NT2/D1 (cell line): ENCODE results near the gene PLCB4.

Experiments used
- DNase-seq: peaks from one replicate; pipeline ENCODE4 v3.0.0-alpha.2; 2011; ENCODE audit warnings: low read depth, low spot score
- H3K27me3 ChIP-seq: 2 replicates; pipeline ENCODE4 v1.6.0; 2011; ENCODE audit warnings: mild to moderate bottlenecking; ENCODE audit not compliant: insufficient read length, insufficient read depth
- H3K36me3 ChIP-seq: 2 replicates; pipeline ENCODE4 v1.6.1; 2011; ENCODE audit warnings: mild to moderate bottlenecking, low read length, mixed read lengths; ENCODE audit not compliant: insufficient read depth, insufficient read length
- H3K4me1 ChIP-seq: 2 replicates; pipeline ENCODE4 v1.5.1; 2011; ENCODE audit not compliant: insufficient read depth, insufficient read length
- H3K4me3 ChIP-seq: 2 replicates; pipeline ENCODE4 v1.5.1; 2011; ENCODE audit warnings: low read depth; ENCODE audit not compliant: insufficient read length
- H3K9ac ChIP-seq: 2 replicates; pipeline ENCODE4 v1.6.0; 2011; ENCODE audit warnings: low read depth; ENCODE audit not compliant: insufficient read length
- H3K9me3 ChIP-seq: 2 replicates; pipeline ENCODE4 v1.5.1; 2011; ENCODE audit warnings: mild to moderate bottlenecking, low read length; ENCODE audit not compliant: insufficient read depth
- SUZ12 ChIP-seq: IDR thresholded peaks from 2 replicates; pipeline ENCODE4 v1.6.1; 2011; ENCODE audit not compliant: insufficient read length, insufficient read depth; ENCODE audit errors: extremely low read depth
- YY1 ChIP-seq: IDR thresholded peaks from 2 replicates; pipeline ENCODE4 v1.6.1; 2011; ENCODE audit not compliant: insufficient read length, insufficient read depth
- ZNF274 ChIP-seq: IDR thresholded peaks from 2 replicates; pipeline ENCODE4 v1.6.1; 2011; ENCODE audit warnings: mild to moderate bottlenecking, low read depth, low read length

Gene PLCB4

GRCh38 chr20:9338101-9338500, 269.2 kb downstream of the PLCB4 start:
- Histone ChIP-seq H3K9ac (no peak overlapping the region), H3K9me3 (no peaks in the 10 kb centered on the region), H3K27me3 (no peaks in the 10 kb centered on the region), H3K4me3 (no peak overlapping the region), H3K4me1 (no peaks in the 10 kb centered on the region), H3K36me3 (peaks cover 6% of the 10 kb centered on the region)
- TF ChIP-seq SUZ12 = no peak
- TF ChIP-seq YY1 = no peak
- TF ChIP-seq ZNF274 = no peak
- no peak for DNase-seq

- Histone ChIP-seq H3K4me3 (no peak overlapping the region), H3K9ac (no peak overlapping the region), H3K36me3 (peaks cover 6% of the 10 kb centered on the region), H3K27me3 (no peaks in the 10 kb centered on the region), H3K9me3 (no peaks in the 10 kb centered on the region), H3K4me1 (no peaks in the 10 kb centered on the region)
- no peak for DNase-seq
- TF ChIP-seq ZNF274 = no peak
- TF ChIP-seq SUZ12 = no peak
- no peak for TF ChIP-seq YY1
Observed at GRCh38 chr20:9339708-9340107, 270.8 kb downstream of the PLCB4 start.

GRCh38 chr20:9342651-9343050, 273.8 kb downstream of the PLCB4 start:
- Histone ChIP-seq H3K36me3 (peaks cover 6% of the 10 kb centered on the region), H3K9me3 (no peaks in the 10 kb centered on the region), H3K27me3 (no peaks in the 10 kb centered on the region), H3K4me1 (no peaks in the 10 kb centered on the region), H3K4me3 (no peak overlapping the region), H3K9ac (no peak overlapping the region)
- DNase-seq = no peak
- TF ChIP-seq ZNF274 (no peak), YY1 (no peak), SUZ12 (no peak)

GRCh38 chr20:9344083-9344920, 275.4 kb downstream of the PLCB4 start:
- TF ChIP-seq ZNF274 (no peak), SUZ12 (no peak), YY1 (no peak)
- Histone ChIP-seq H3K9me3 (no peaks in the 10 kb centered on the region), H3K36me3 (peaks cover 6% of the 10 kb centered on the region), H3K4me1 (no peaks in the 10 kb centered on the region), H3K9ac (no peak overlapping the region), H3K4me3 (no peak overlapping the region), H3K27me3 (no peaks in the 10 kb centered on the region)
- DNase-seq = no peak

- Histone ChIP-seq H3K4me1 (no peaks in the 10 kb centered on the region), H3K9ac (no peak overlapping the region), H3K4me3 (no peak overlapping the region), H3K36me3 (no peaks in the 10 kb centered on the region), H3K9me3 (no peaks in the 10 kb centered on the region), H3K27me3 (no peaks in the 10 kb centered on the region)
- DNase-seq = no peak
- TF ChIP-seq YY1 = no peak
- TF ChIP-seq ZNF274 = no peak
- TF ChIP-seq SUZ12 = no peak
Observed at GRCh38 chr20:9348316-9348715, 279.4 kb downstream of the PLCB4 start.

DNA sequence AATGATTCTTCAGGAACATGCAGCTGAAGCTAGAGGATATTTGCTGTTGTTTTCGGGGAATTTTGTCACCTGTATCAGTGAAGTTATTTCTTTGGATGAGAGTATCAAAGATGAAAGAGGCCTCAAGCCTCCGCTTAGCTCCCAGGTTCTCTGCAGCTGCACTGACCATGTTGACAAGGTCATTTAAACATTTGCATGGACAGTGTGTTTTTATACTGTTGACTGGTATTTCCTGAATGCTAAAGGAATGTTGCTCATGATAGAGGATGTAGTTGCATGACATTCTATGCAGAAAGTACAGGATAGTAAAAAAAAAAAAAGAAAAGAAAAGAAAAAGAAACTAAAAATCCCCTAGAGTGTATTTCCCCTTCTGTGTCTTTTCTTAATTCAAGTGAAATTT, 279.9 kb downstream of the PLCB4 start:
- H3K9ac ChIP-seq = no peak overlapping the region
- H3K4me3 ChIP-seq = no peak overlapping the region
- H3K4me1 ChIP-seq = no peaks in the 10 kb centered on the region
- H3K27me3 ChIP-seq = no peaks in the 10 kb centered on the region
- no peak for TF ChIP-seq SUZ12
- H3K36me3 ChIP-seq = no peaks in the 10 kb centered on the region
- no peak for DNase-seq
- no peaks in the 10 kb centered on the region for H3K9me3 ChIP-seq

DNA sequence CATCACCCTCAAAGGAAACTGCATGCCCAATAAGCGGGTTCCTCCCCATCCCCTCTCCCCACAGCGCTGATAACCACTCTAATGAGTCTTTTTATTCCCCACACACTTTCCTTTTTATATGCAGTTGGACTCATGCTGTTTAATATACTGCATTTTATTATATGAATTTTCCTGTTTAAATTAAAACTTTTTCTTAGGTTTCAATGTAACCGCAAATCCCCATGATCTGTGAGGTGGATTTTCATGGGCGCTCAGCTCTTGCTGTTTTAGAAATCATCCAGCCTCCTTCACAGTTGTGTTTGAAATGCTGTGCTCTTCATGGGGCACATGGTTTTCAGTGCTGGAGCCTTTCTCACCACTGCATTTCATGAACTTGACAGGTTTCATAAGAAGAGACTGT, 280.4 kb downstream of the PLCB4 start:
- no peak overlapping the region for H3K9ac ChIP-seq

More for the DNA sequence above, 280.4 kb downstream of the PLCB4 start:
- no peak overlapping the region for H3K4me3 ChIP-seq
- TF ChIP-seq YY1 (no peak), ZNF274 (no peak), SUZ12 (no peak)
- H3K27me3 ChIP-seq = no peaks in the 10 kb centered on the region
- H3K4me1 ChIP-seq = no peaks in the 10 kb centered on the region
- DNase-seq = no peak
- H3K9me3 ChIP-seq = no peaks in the 10 kb centered on the region
- no peaks in the 10 kb centered on the region for H3K36me3 ChIP-seq
